Keratinocyte (primary cell): ENCODE measurements around the gene EMX1. TPM values are rescaled to one million over a fixed set of nuclear protein-coding genes. Genes with fewer than 3 reads are reported as not detected.
A peak's percentile ranks its signal among the peaks of the same experiment; 100 is the strongest.

Experiments
- DNase-seq: peaks from one replicate; pipeline ENCODE4 v3.0.0-alpha.2; 2011; ENCODE audit warnings: low read depth, missing footprints, low spot score
- FAIRE-seq: peaks from 2 replicates; lab custom pipeline; 2011; peaks lifted over from hg19 to GRCh38; lab: Jason Lieb, UNC
- H2AFZ ChIP-seq: 2 replicates; pipeline ENCODE4 v1.6.0; 2012; ENCODE audit warnings: low read length, control low read depth, inconsistent platforms; ENCODE audit not compliant: control insufficient read depth
- H3K27ac ChIP-seq: 2 replicates; pipeline ENCODE4 v1.5.1; 2011; ENCODE audit warnings: low read length; ENCODE audit not compliant: control insufficient read depth, insufficient read depth
- H3K27me3 ChIP-seq: 3 replicates; pipeline ENCODE4 v1.6.0; 2011; ENCODE audit warnings: low read length; ENCODE audit not compliant: control insufficient read depth, insufficient read depth; ENCODE audit errors: extremely low read depth
- H3K36me3 ChIP-seq, 2 experiments: 2 replicates in 1 of 2; 3 replicates in 1 of 2; pipeline ENCODE4 v1.5.1; 2011; ENCODE audit warnings: low read length in 2 of 2, mild to moderate bottlenecking in 1 of 2; ENCODE audit not compliant: control insufficient read depth in 2 of 2, insufficient read depth in 2 of 2; ENCODE audit errors: extremely low read depth in 1 of 2
- H3K4me1 ChIP-seq: 3 replicates; pipeline ENCODE4 v1.5.1; 2011; ENCODE audit warnings: low read length; ENCODE audit not compliant: control insufficient read depth, insufficient read depth; ENCODE audit errors: extremely low read depth
- H3K4me2 ChIP-seq: 3 replicates; pipeline ENCODE4 v1.6.0; 2011; ENCODE audit warnings: low read depth, low read length; ENCODE audit not compliant: control insufficient read depth, insufficient read depth; ENCODE audit errors: extremely low read depth
- H3K4me3 ChIP-seq, 3 experiments: fragments of 200-600 bp in 1 of 3; sonication (generic) in 1 of 3; 2 replicates in 2 of 3; 3 replicates in 1 of 3; pipeline ENCODE4 v1.5.1; 2011 to 2016; ENCODE audit warnings: low read length in 3 of 3, mild to moderate bottlenecking in 3 of 3, control low read depth in 2 of 3, inconsistent platforms in 1 of 3, low read depth in 1 of 3, mixed read lengths in 1 of 3, mixed run types in 1 of 3, moderate library complexity in 1 of 3; ENCODE audit not compliant: control insufficient read depth in 2 of 3, insufficient read depth in 2 of 3; ENCODE audit errors: extremely low read depth in 1 of 3
- H3K79me2 ChIP-seq: 2 replicates; pipeline ENCODE4 v1.6.0; 2012; ENCODE audit warnings: low read length; ENCODE audit not compliant: control insufficient read depth, insufficient read depth
- H3K9ac ChIP-seq: 3 replicates; pipeline ENCODE4 v1.6.0; 2011; ENCODE audit warnings: low read length; ENCODE audit not compliant: control insufficient read depth, insufficient read depth; ENCODE audit errors: extremely low read depth
- H3K9me1 ChIP-seq: 3 replicates; pipeline ENCODE4 v1.6.0; 2011; ENCODE audit warnings: low read length; ENCODE audit not compliant: control insufficient read depth, insufficient read depth; ENCODE audit errors: extremely low read depth
- H3K9me3 ChIP-seq: 2 replicates; pipeline ENCODE4 v1.5.1; 2012; ENCODE audit warnings: low read depth, low read length; ENCODE audit not compliant: control insufficient read depth
- H4K20me1 ChIP-seq: 3 replicates; pipeline ENCODE4 v1.6.0; 2011; ENCODE audit warnings: low read length; ENCODE audit not compliant: control insufficient read depth, insufficient read depth; ENCODE audit errors: extremely low read depth
- EZH2 ChIP-seq: IDR thresholded peaks from one replicate; pipeline ENCODE4 v1.6.1; 2012; ENCODE audit warnings: inconsistent platforms, mild to moderate bottlenecking, low read length, moderate library complexity
- dilution Hi-C: fragments of 300-500 bp; cut with MboI; formaldehyde crosslinking; loops from one replicate; pipeline ENCODE4 v1.7.0; 2020; ENCODE audit warnings: low sequenced_read_pairs; ENCODE audit not compliant: extremely low pct_ligation_motif_present
- polyA plus RNA-seq, 5 experiments: library from polyadenylated mRNA; depleted of rRNA in 3 of 5; stranded (reverse) in 3 of 5; stranded (forward) in 1 of 5; unstranded in 1 of 5; fragments of >200 nt; gene quantifications; 1 replicate in 1 of 5; 2 replicates in 3 of 5; 3 replicates in 1 of 5; pipeline versions ENCODE4 v1.2.1 to v1.2.3, GENCODE V29; 2011 to 2012; ENCODE audit warnings: missing spikeins in 2 of 5, low read depth in 1 of 5, low replicate concordance in 1 of 5
- TF ChIP-seq, protein P1 (sequence below), 3 experiments: IDR thresholded peaks in 1 of 3; conservative IDR thresholded peaks in 1 of 3; optimal IDR thresholded peaks in 1 of 3; 2 replicates in 2 of 3; 3 replicates in 1 of 3; pipeline versions ENCODE3 to v1.5.1; 2011; ENCODE audit warnings: low read length in 3 of 3, mild to moderate bottlenecking in 3 of 3, moderate library complexity in 2 of 3, control low read depth in 1 of 3, inconsistent platforms in 1 of 3; ENCODE audit not compliant: insufficient read depth in 2 of 3; ENCODE audit errors: extremely low read depth in 1 of 3

Gene EMX1
- polyA plus RNA-seq, 1 donor (not counting 4 experiments of a cell fraction or from before 2014, with no cell fraction given), result not detected

DNA sequence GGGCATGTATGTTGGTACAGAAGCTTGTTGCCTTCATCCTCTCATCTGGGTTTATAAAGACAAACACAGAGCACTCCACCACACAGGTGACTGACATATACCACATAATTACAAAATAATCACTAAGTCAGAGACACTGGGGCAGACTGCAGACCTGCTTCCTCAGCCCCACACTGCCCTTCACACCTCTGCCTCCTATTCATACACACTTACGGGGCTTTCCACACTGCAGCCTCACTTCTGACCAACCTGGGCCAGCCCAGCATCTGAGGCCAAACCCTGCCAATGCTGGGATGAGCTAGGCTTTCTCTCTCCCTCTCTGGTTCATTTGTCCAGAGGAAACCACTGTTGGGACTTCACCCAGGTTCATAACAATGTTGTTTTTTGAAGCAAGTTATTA lies 4.5 kb downstream of the EMX1 start:
- no peaks in the 10 kb centered on the region for H3K36me3 ChIP-seq
- H3K27me3 ChIP-seq, result peaks cover 95% of the 10 kb centered on the region
- no peak overlapping the region for H3K4me3 ChIP-seq
- dilution Hi-C loops, result no loop called here
- H3K9me1 ChIP-seq, result no peaks in the 10 kb centered on the region
- H3K79me2 ChIP-seq, result no peaks in the 10 kb centered on the region
- FAIRE-seq, result no peak
- H3K4me2 ChIP-seq, result no peak overlapping the region
- H3K4me1 ChIP-seq, result peaks cover 20% of the 10 kb centered on the region
- H3K9me3 ChIP-seq, result no peaks in the 10 kb centered on the region
- peaks cover 13% of the 10 kb centered on the region for H4K20me1 ChIP-seq
- DNase-seq, result no peak
- H3K27ac ChIP-seq, result no peak overlapping the region
- no peak overlapping the region for H3K9ac ChIP-seq
- TF ChIP-seq, protein P1, sequence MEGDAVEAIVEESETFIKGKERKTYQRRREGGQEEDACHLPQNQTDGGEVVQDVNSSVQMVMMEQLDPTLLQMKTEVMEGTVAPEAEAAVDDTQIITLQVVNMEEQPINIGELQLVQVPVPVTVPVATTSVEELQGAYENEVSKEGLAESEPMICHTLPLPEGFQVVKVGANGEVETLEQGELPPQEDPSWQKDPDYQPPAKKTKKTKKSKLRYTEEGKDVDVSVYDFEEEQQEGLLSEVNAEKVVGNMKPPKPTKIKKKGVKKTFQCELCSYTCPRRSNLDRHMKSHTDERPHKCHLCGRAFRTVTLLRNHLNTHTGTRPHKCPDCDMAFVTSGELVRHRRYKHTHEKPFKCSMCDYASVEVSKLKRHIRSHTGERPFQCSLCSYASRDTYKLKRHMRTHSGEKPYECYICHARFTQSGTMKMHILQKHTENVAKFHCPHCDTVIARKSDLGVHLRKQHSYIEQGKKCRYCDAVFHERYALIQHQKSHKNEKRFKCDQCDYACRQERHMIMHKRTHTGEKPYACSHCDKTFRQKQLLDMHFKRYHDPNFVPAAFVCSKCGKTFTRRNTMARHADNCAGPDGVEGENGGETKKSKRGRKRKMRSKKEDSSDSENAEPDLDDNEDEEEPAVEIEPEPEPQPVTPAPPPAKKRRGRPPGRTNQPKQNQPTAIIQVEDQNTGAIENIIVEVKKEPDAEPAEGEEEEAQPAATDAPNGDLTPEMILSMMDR (optimal IDR thresholded peaks at IDR 0.05 in 1 of 3, IDR thresholded peaks at IDR 0.05 in 1 of 3, conservative IDR thresholded peaks at IDR 0.05 in 1 of 3; ENCODE audit: extremely low read depth in 1 of 3, insufficient read depth in 2 of 3, low read length in 3 of 3), result no peak
- no peak for TF ChIP-seq EZH2
- H2AFZ ChIP-seq, result no peak overlapping the region

DNA sequence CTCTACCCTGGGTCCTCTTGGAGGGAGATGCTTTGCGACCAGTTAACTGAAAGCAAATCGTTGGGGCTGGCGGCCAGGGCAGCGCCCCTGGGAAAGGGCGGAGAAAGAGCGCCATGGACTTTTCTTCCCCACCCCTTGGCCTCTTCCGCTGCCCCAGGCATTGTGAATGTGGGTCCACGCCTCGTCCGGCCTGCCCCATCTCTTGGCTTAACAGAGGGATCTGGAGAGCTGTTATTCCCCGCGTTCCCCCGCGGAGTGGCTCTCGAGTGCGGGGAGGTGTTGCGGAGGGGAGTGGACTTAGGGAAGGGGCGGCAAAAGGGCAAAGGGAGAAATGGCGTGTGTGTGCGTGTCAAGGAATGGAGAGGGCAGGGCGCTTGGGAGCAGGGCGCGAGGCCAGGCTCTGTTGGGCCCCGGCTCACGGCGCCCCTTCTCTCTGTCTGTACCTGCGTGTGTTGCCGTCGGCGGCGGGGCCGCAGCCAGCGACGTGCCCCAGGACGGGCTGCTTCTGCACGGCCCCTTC lies 6.6 kb downstream of the EMX1 start:
- Histone ChIP-seq H3K79me2 (no peaks in the 10 kb centered on the region), H3K27ac (no peak overlapping the region), H2AFZ (no peak overlapping the region), H3K4me3 (no peak overlapping the region), H4K20me1 (peaks cover 10% of the 10 kb centered on the region), H3K4me2 (peak overlapping the region; percentile 41), H3K9ac (no peak overlapping the region), H3K4me1 (peaks cover 10% of the 10 kb centered on the region), H3K9me1 (no peaks in the 10 kb centered on the region), H3K27me3 (peaks cover 100% of the 10 kb centered on the region), H3K36me3 (no peaks in the 10 kb centered on the region), H3K9me3 (no peaks in the 10 kb centered on the region)
- TF ChIP-seq, protein P1 (optimal IDR thresholded peaks at IDR 0.05 in 1 of 3, IDR thresholded peaks at IDR 0.05 in 1 of 3, conservative IDR thresholded peaks at IDR 0.05 in 1 of 3; ENCODE audit: extremely low read depth in 1 of 3, insufficient read depth in 2 of 3, low read length in 3 of 3), result no peak
- TF ChIP-seq EZH2, result peak; percentile 76
- FAIRE-seq (no peak), DNase-seq (no peak)
- dilution Hi-C loops, result no loop called here
